ENCODE results near the gene SLC66A1. TPM values are rescaled to one million over a fixed set of nuclear protein-coding genes. Genes with fewer than 3 reads are reported as not detected.
A peak's percentile ranks its signal among the peaks of the same experiment; 100 is the strongest.
"Not testable (repeated sequence)": the region's sequence is repeated elsewhere in the genome, so short reads cannot be mapped to it uniquely, and the experiment has no call there.

SLC66A1 gene
- total RNA-seq, 3 donors from 2014 or later: 11.3 to 16.2 (median 13.6) TPM

GRCh38 chr1:19273106-19273843 is 38.9 kb upstream of the SLC66A1 start:
- Histone ChIP-seq H3K9me3 (no peaks in the 10 kb centered on the region), H3K4me3 (no peak overlapping the region), H3K4me1 (ENCODE audit: low read depth) (peaks cover 6% of the 10 kb centered on the region), H3K36me3 (ENCODE audit: low read depth) (no peaks in the 10 kb centered on the region)
- DNase-seq (peak; percentile 34 to 62 (median 52)), ATAC-seq (peak; percentile 59)
- TF ChIP-seq, protein P1, sequence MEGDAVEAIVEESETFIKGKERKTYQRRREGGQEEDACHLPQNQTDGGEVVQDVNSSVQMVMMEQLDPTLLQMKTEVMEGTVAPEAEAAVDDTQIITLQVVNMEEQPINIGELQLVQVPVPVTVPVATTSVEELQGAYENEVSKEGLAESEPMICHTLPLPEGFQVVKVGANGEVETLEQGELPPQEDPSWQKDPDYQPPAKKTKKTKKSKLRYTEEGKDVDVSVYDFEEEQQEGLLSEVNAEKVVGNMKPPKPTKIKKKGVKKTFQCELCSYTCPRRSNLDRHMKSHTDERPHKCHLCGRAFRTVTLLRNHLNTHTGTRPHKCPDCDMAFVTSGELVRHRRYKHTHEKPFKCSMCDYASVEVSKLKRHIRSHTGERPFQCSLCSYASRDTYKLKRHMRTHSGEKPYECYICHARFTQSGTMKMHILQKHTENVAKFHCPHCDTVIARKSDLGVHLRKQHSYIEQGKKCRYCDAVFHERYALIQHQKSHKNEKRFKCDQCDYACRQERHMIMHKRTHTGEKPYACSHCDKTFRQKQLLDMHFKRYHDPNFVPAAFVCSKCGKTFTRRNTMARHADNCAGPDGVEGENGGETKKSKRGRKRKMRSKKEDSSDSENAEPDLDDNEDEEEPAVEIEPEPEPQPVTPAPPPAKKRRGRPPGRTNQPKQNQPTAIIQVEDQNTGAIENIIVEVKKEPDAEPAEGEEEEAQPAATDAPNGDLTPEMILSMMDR (IDR thresholded peaks at IDR 0.05): no peak
- intact Hi-C loops (cut with DNase I, micrococcal nuclease): no loop called here

DNA sequence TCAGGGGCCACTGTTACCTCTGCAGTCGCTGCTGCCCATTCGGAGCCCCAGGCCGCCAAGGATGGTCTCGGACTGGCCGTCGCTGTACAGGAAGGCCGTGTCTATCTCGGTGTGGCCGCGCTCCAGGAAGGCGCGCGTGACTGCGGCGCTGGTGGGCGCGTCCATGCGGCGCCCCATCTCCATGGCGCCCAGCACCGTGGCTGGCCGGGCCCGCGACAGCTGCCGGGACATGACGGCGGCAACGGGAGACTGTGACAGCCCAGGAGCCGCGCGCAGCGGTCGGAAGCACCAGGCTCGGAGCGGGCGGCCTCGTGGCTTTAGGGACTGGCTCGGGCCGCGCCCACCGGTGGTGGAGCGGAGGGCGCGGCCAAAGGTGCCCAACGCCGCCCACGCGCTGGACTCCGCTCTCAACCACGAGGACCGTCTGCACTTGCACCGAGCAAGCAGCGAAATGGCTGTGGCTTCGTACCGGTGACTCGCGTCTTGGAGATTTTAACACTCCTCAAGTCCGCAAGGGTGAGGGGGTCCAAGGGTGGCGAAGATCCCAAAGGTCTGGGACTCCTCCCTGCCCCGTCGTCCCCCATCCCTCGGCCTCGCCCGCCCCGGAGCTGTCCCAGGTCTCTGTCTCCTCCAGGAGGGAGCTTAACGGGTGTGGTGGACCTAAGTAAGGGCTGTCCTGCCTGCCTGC is 38.1 kb upstream of the SLC66A1 start:
- H3K4me1 ChIP-seq (ENCODE audit: low read depth); intact Hi-C loops (cut with DNase I, micrococcal nuclease); H3K4me3 ChIP-seq; H3K36me3 ChIP-seq (ENCODE audit: low read depth); H3K9me3 ChIP-seq: not testable (repeated sequence)
- peak in 2 of 3 donors; percentile 39 to 63 for DNase-seq
- peak; percentile 62 for ATAC-seq

- Histone ChIP-seq H3K4me1 (ENCODE audit: low read depth) (peaks cover 6% of the 10 kb centered on the region), H3K4me3 (no peak overlapping the region), H3K9me3 (no peaks in the 10 kb centered on the region), H3K36me3 (ENCODE audit: low read depth) (no peaks in the 10 kb centered on the region)
- intact Hi-C loops (cut with DNase I, micrococcal nuclease): no loop called here
- ATAC-seq (no peak), DNase-seq (no peak)
- TF ChIP-seq, protein P1 (IDR thresholded peaks at IDR 0.05): no peak
Measured at GRCh38 chr1:19274636-19275035, 37.5 kb upstream of the SLC66A1 start.

GRCh38 chr1:19283891-19284290 is 28.2 kb upstream of the SLC66A1 start:
- Histone ChIP-seq H3K4me1 (ENCODE audit: low read depth) (peaks cover 16% of the 10 kb centered on the region), H3K36me3 (ENCODE audit: low read depth) (no peaks in the 10 kb centered on the region), H3K9me3 (no peaks in the 10 kb centered on the region), H3K4me3 (no peak overlapping the region)
- intact Hi-C loops (cut with DNase I, micrococcal nuclease): no loop called here
- DNase-seq: no peak
- TF ChIP-seq, protein P1 (IDR thresholded peaks at IDR 0.05): no peak
- no peak for ATAC-seq

DNA sequence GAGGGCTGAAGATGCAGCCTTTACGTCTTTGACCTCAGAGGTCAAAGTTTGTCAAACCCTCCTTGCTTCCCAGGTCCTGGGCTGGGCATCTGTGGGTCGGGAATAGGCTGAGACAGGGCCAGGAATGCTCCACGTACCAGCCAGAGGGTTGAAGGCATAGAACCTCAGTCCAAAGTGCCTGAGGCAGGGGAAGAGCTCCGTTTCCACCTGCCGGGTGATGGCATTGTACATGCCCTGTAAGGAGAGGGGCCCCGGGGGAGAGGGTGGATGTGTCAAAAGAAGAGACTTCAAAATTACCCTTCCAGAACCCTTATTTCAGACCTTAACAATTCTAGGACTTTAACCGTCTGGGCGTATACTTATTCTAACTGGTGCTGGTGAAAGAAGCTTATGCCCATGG is 27.2 kb upstream of the SLC66A1 start:
- intact Hi-C loops (cut with DNase I, micrococcal nuclease): no loop called here
- Histone ChIP-seq H3K9me3 (no peaks in the 10 kb centered on the region), H3K4me1 (ENCODE audit: low read depth) (peaks cover 19% of the 10 kb centered on the region), H3K4me3 (no peak overlapping the region), H3K36me3 (ENCODE audit: low read depth) (no peaks in the 10 kb centered on the region)
- no peak for ATAC-seq
- TF ChIP-seq, protein P1 (IDR thresholded peaks at IDR 0.05): no peak
- DNase-seq: no peak

DNA sequence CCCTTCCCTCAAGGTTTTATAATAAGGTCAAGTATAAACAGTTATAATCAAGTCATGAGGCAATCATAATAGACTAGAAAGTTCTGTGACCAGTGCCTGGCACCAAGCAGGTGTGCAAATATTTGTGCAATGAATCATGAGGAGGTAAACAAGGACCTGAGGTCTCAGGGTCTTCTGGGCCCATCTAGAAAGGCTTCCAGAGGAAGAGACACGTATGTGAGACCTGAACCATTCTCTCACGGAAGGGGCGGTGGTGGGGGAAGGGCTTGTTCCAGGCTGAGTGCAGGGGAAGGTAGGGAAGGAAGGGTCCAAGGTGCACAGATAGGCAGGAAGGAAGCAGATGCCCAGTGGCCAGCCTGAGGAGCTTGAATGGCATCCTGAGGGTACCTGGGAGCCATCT is 26.8 kb upstream of the SLC66A1 start:
- H3K4me3 ChIP-seq; intact Hi-C loops (cut with DNase I, micrococcal nuclease); H3K36me3 ChIP-seq (ENCODE audit: low read depth); H3K9me3 ChIP-seq; DNase-seq: not testable (repeated sequence)
- peaks cover 19% of the 10 kb centered on the region for H3K4me1 ChIP-seq (ENCODE audit: low read depth)
- peak; percentile 5 for ATAC-seq

GRCh38 chr1:19285807-19286206 is 26.3 kb upstream of the SLC66A1 start:
- intact Hi-C loops (cut with DNase I, micrococcal nuclease): not testable (repeated sequence)
- peak; percentile 66 to 80 (median 71) for DNase-seq

More at GRCh38 chr1:19285807-19286206, 26.3 kb upstream of the SLC66A1 start:
- H3K4me1 ChIP-seq (ENCODE audit: low read depth): peaks cover 19% of the 10 kb centered on the region
- H3K9me3 ChIP-seq; H3K4me3 ChIP-seq; H3K36me3 ChIP-seq (ENCODE audit: low read depth): not testable (repeated sequence)
- ATAC-seq: peak; percentile 69

Measured in mucosa of descending colon (tissue), 3 donors.